Activated CD4-positive, alpha-beta T cell treated with anti-CD3 and anti-CD28 coated beads, Interleukin-2, amount 10 ng/mL, durations not matched to agents 7 days and 5 days (primary cell): Measurements from ENCODE around the gene SLX4IP. TPM values are rescaled to one million over a fixed set of nuclear protein-coding genes. Genes with fewer than 3 reads are reported as not detected.

Experiments used
- CTCF ChIA-PET: fragments of 350-600 bp; sonication (Branson Sonifier 250); formaldehyde crosslinking; loops from one replicate; lab custom pipeline; 2021; ENCODE audit warnings: antibody characterized with exemption; lab: Charles Lee
- POLR2A ChIA-PET: fragments of 350-600 bp; sonication (Branson Sonifier 250); formaldehyde crosslinking; loops from one replicate; lab custom pipeline; 2021; ENCODE audit warnings: antibody characterized with exemption; lab: Charles Lee
- DNase-seq: peaks from one replicate; pipeline ENCODE4 v3.0.0-alpha.2; 2020
- H3K27ac Mint-ChIP-seq: one replicate; pipeline ENCODE4 v1.8.0; 2021; ENCODE audit warnings: mild to moderate bottlenecking, moderate library complexity, mixed read lengths
- H3K27me3 Mint-ChIP-seq: one replicate; pipeline ENCODE4 v1.8.0; 2021; ENCODE audit warnings: mixed read lengths
- H3K36me3 Mint-ChIP-seq: one replicate; pipeline ENCODE4 v1.8.0; 2021; ENCODE audit warnings: low read depth, mixed read lengths
- H3K4me1 Mint-ChIP-seq: one replicate; pipeline ENCODE4 v1.8.0; 2021; ENCODE audit warnings: mixed read lengths
- H3K4me3 Mint-ChIP-seq: one replicate; pipeline ENCODE4 v1.8.0; 2021; ENCODE audit warnings: mild to moderate bottlenecking, moderate library complexity, mixed read lengths
- H3K9me3 Mint-ChIP-seq: one replicate; pipeline ENCODE4 v1.8.0; 2021; ENCODE audit warnings: mixed read lengths
- microRNA-seq: library from miRNA; unstranded; fragments of <30 nt; microRNA quantifications from one replicate; pipeline ENCODE4 v1.2.0, GENCODE V29; 2021; ENCODE audit warnings: borderline microRNAs expressed, borderline replicate concordance
- total RNA-seq, 2 experiments: library from RNA; stranded (reverse); gene quantifications; one replicate each; pipeline ENCODE4 v1.2.3, GENCODE V29; 2021

The SLX4IP gene
- total RNA-seq, 2 experiments from 2014 or later, result 9.2 to 9.5 TPM

DNA sequence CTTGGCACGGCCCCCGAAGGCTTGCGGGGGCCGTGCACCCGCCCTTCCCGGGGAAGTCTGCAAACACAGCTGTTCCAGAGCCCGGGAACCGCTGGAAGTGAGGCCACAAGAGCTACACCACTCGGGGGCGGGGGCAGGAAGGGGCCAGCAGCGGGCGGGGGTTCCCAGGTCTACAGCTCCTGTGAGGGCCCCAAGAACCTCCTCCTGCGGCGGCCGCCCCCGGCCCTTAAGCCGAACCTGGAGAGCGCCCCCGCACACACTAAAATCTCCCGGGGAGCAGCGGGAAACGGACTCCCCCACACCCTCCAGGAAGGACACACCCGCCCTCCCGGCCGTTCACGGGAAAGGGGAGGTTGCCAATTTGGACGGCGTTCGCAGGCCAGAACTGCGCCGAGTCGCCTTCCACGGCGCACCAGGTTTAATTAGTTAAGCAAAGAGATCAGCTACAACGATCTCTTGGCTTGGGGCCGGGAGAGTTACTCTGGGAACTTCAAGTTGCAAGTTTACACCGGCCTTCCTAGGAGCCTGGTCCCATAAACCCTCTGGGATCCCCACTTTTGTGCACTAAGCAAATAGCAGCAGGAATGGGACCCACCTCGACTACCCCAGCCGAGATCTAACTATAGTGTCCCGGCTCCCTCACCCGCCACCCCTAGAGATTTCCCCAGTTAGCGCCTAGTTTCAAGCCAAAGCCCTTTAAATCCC is 237.0 kb downstream of the SLX4IP start:
- ChIA-PET POLR2A (interaction anchor here (0.6 kb wide), 1 partner anchor 321 kb away, joined by 9 read pairs; no protein-coding TSS in a partner anchor), CTCF (interaction anchor here (0.6 to 1.5 kb wide), 4 partner anchors 10 to 191 kb away, joined by 4 to 5 read pairs (median 4); no protein-coding TSS in a partner anchor)
- Mint-ChIP-seq H3K27ac (peak overlapping the region; percentile 41), H3K4me3 (peak overlapping the region; percentile 71), H3K36me3 (peaks cover 3% of the 10 kb centered on the region), H3K9me3 (no peaks in the 10 kb centered on the region), H3K27me3 (peaks cover 72% of the 10 kb centered on the region), H3K4me1 (peaks cover 24% of the 10 kb centered on the region)
- DNase-seq, result peak; percentile 7

DNA sequence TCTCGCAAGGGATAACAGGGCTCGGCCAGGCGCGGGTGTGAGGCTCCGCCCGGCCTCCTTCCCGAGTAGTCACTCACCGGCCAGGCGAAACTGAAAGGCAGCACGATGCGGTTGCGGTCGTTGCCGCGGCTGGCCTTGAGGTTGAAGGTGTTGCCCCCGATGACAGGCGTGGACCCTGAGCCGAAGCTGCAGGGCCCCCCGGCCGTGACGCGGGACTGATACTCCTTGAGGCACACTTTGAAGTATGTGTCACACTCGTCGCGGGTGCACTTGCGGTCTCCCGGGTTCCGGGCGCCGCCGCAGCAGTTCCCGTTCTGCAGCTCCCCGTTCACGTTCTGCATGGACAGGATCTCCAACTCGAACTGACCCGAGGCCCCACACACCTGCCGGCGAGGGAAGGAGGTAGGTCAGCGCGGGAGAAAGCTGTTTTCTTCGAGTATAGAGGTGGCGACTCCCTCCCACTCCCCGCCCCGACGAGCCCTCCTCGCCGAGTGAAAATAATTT is 237.6 kb downstream of the SLX4IP start:
- Mint-ChIP-seq H3K36me3 (peaks cover 3% of the 10 kb centered on the region), H3K27me3 (peaks cover 74% of the 10 kb centered on the region), H3K27ac (peak overlapping the region; percentile 41), H3K9me3 (no peaks in the 10 kb centered on the region), H3K4me3 (peak overlapping the region; percentile 71), H3K4me1 (peaks cover 24% of the 10 kb centered on the region)
- peak; percentile 46 for DNase-seq
- CTCF ChIA-PET, result interaction anchor here (1.5 kb wide), 1 partner anchor 10 kb away, joined by 5 read pairs; no protein-coding TSS in a partner anchor
- POLR2A ChIA-PET, result no interaction called here

- peaks cover 24% of the 10 kb centered on the region for H3K4me1 Mint-ChIP-seq
- peaks cover 76% of the 10 kb centered on the region for H3K27me3 Mint-ChIP-seq
- H3K27ac Mint-ChIP-seq, result peak overlapping the region; percentile 25
- ChIA-PET POLR2A (no interaction called here), CTCF (no interaction called here)
- no peaks in the 10 kb centered on the region for H3K9me3 Mint-ChIP-seq
- H3K4me3 Mint-ChIP-seq, result peak overlapping the region; percentile 76
- DNase-seq, result no peak
- peaks cover 3% of the 10 kb centered on the region for H3K36me3 Mint-ChIP-seq
Observed at GRCh38 chr20:10673176-10673841, 238.2 kb downstream of the SLX4IP start.

DNA sequence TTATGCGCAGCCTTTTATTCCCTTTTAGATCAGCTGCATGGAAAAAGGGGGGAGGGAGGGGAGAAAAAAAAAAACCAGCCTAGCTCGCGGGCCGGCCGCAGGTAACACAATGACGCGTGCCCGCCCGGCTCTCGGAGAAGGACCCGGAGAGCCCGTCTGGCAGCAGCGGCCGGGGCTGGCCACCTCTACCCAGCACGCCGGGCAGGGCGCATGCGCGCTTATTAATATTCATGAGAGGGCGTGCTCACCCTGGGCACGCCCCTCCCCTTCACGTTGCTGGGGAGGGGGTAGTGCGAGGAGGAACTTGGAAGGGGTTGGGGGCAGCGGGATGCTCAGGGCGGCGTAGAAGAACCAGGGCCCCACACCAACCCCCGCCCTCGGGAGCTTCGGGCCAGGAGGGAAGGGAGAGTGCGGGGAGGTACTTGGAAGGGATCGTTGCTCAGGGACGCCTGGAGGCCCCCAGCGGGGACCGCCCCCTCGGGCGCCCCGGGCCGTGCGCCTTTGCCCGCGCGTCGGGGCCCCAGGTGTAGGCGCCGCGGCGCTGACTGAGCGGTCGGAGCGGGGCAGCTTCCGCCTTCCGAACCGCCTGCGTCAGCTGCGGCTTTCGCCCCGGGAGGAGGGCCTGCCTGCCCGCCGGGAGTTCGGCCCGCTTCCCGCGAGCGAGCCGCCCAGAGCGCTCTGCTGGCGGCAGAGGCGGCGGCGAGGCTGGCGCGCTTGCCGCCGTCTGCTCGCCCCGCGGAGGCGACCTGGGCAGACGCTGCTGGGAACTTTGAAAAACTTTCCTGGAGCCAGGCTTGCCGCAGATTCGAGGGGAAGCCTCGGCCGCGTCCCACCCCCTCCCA is 239.0 kb downstream of the SLX4IP start, which contains the start of gene JAG1:
Gene JAG1, minus strand, starts transcription at position 158 of the 842 bp plus-strand sequence. CDS start 469 bp downstream, outside the sequence.
- Mint-ChIP-seq H3K4me1 (peaks cover 24% of the 10 kb centered on the region), H3K36me3 (peaks cover 3% of the 10 kb centered on the region), H3K27me3 (peaks cover 77% of the 10 kb centered on the region), H3K27ac (peak within 1 kb of the TSS; percentile 41), H3K9me3 (no peaks in the 10 kb centered on the region), H3K4me3 (peak within 1 kb of the TSS; percentile 76)
- CTCF ChIA-PET, result interaction anchor here (1.1 to 1.6 kb wide), 4 partner anchors 14 to 219 kb away, joined by 3 to 5 read pairs (median 3); no protein-coding TSS in a partner anchor
- POLR2A ChIA-PET, result no interaction called here
- DNase-seq, result peak; percentile 53

- peak; percentile 39 for DNase-seq
- H3K27me3 Mint-ChIP-seq, result peaks cover 74% of the 10 kb centered on the region
- ChIA-PET POLR2A (interaction anchor here (0.6 kb wide), 1 partner anchor 241 kb away, joined by 4 read pairs; the partner anchor contains the start of gene MKKS), CTCF (interaction anchor here (1.1 to 1.6 kb wide), 4 partner anchors 13 to 220 kb away, joined by 3 to 5 read pairs (median 3); no protein-coding TSS in a partner anchor)
- H3K27ac Mint-ChIP-seq, result peak overlapping the region; percentile 66
- H3K9me3 Mint-ChIP-seq, result no peaks in the 10 kb centered on the region
- peak overlapping the region; percentile 63 for H3K4me3 Mint-ChIP-seq
- H3K4me1 Mint-ChIP-seq, result peaks cover 24% of the 10 kb centered on the region
- H3K36me3 Mint-ChIP-seq, result peaks cover 3% of the 10 kb centered on the region
Observed at GRCh38 chr20:10674684-10675449, 239.8 kb downstream of the SLX4IP start.

DNA sequence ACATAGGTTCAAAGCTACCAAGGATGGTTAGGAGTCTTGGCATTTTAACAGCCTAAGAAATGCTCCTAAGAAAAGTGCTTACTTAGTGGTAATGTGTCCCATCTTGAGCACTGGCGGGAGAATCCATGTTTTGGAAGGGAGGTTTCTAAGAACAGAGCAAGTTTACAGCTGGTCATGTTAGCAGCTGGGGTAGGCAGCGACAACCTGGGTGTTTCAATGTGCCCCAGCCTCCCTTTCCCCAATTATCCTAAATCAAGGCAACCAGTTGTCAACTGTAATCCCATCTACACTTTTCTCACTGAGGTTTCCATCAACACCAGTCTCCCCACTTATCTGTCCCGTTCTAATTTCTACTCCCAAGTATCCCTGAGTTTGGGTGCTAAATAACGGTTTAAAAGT is 240.3 kb downstream of the SLX4IP start:
- Mint-ChIP-seq H3K27ac (no peak overlapping the region), H3K27me3 (peaks cover 71% of the 10 kb centered on the region), H3K9me3 (no peaks in the 10 kb centered on the region), H3K4me3 (peak overlapping the region; percentile 63), H3K36me3 (peaks cover 3% of the 10 kb centered on the region), H3K4me1 (peaks cover 24% of the 10 kb centered on the region)
- ChIA-PET CTCF (interaction anchor here (1.3 to 1.6 kb wide), 2 partner anchors 13 to 22 kb away, joined by 3 to 5 read pairs; no protein-coding TSS in a partner anchor), POLR2A (interaction anchor here (0.6 kb wide), 1 partner anchor 242 kb away, joined by 4 read pairs; the partner anchor contains the start of gene MKKS)
- DNase-seq, result no peak

- POLR2A ChIA-PET, result no interaction called here
- CTCF ChIA-PET, result no interaction called here
- Mint-ChIP-seq H3K9me3 (no peaks in the 10 kb centered on the region), H3K27ac (no peak overlapping the region), H3K36me3 (peaks cover 3% of the 10 kb centered on the region), H3K4me3 (no peak overlapping the region), H3K4me1 (peaks cover 20% of the 10 kb centered on the region), H3K27me3 (peaks cover 66% of the 10 kb centered on the region)
- DNase-seq, result no peak
Observed at GRCh38 chr20:10676518-10676917, 241.4 kb downstream of the SLX4IP start.

Small RNAs within 50 kb of the gene (microRNA-seq; reads per million reads assigned to microRNA genes)
- gene MIR6870, result not detected

Other genes with a start within 250 kb of the SLX4IP start
- not detected for gene SNAP25, start 216.5 kb upstream of the SLX4IP start, total RNA-seq
- 1 to 10 TPM; 9.1 to 9.4 TPM for gene MKKS, start 1.1 kb upstream of the SLX4IP start, total RNA-seq
- under 1 TPM in 1 of 2 experiments, not detected in 1; 0.15 TPM for gene JAG1, start 238.7 kb downstream of the SLX4IP start, total RNA-seq